ENCODE measurements around the gene GARIN1A.
"Not testable (repeated sequence)": the region's sequence is repeated elsewhere in the genome, so short reads cannot be mapped to it uniquely, and the experiment has no call there.

Gene GARIN1A

GRCh38 chr7:128683738-128684137, 11.6 kb downstream of the GARIN1A start:
- DNase-seq: not testable (repeated sequence)

- no peak for DNase-seq
Measured at GRCh38 chr7:128687131-128687530, 15.0 kb downstream of the GARIN1A start.

- no peak for DNase-seq
Measured at GRCh38 chr7:128688492-128688891, 16.4 kb downstream of the GARIN1A start.

GRCh38 chr7:128689161-128689935, 17.3 kb downstream of the GARIN1A start:
- not testable (repeated sequence) for DNase-seq

- DNase-seq: no peak
Measured at GRCh38 chr7:128691227-128691626, 19.1 kb downstream of the GARIN1A start.

GRCh38 chr7:128692623-128693270, 20.7 kb downstream of the GARIN1A start:
- no peak for DNase-seq

GRCh38 chr7:128693373-128694015, 21.4 kb downstream of the GARIN1A start:
- DNase-seq: no peak

GRCh38 chr7:128694738-128695137, 22.6 kb downstream of the GARIN1A start:
- DNase-seq: no peak

GRCh38 chr7:128697302-128697905, 25.3 kb downstream of the GARIN1A start:
- no peak for DNase-seq

- no peak for DNase-seq
Measured at GRCh38 chr7:128699196-128699712, 27.2 kb downstream of the GARIN1A start.

- DNase-seq: no peak
Measured at GRCh38 chr7:128699895-128700294, 27.8 kb downstream of the GARIN1A start.

GRCh38 chr7:128701062-128701785, 29.1 kb downstream of the GARIN1A start:
- no peak for DNase-seq

GRCh38 chr7:128703609-128704241, 31.6 kb downstream of the GARIN1A start:
- no peak for DNase-seq

GRCh38 chr7:128705891-128706333, 33.8 kb downstream of the GARIN1A start:
- DNase-seq: no peak

- no peak for DNase-seq
Measured at GRCh38 chr7:128707752-128708151, 35.7 kb downstream of the GARIN1A start.

- DNase-seq: no peak
Measured at GRCh38 chr7:128708235-128708634, 36.1 kb downstream of the GARIN1A start.

GRCh38 chr7:128708824-128709223, 36.7 kb downstream of the GARIN1A start:
- no peak for DNase-seq

GRCh38 chr7:128710481-128710880, 38.4 kb downstream of the GARIN1A start:
- DNase-seq: no peak

- no peak for DNase-seq
Measured at GRCh38 chr7:128713794-128714193, 41.7 kb downstream of the GARIN1A start.

- no peak for DNase-seq
Measured at GRCh38 chr7:128714701-128715495, 42.8 kb downstream of the GARIN1A start.

Measured in activated T-cell treated with anti-CD3 and anti-CD28 coated beads for 4 hours (primary cell).